ENCODE results near the gene PCYOX1L. TPM values are rescaled to one million over a fixed set of nuclear protein-coding genes. Genes with fewer than 3 reads are reported as not detected.

Gene PCYOX1L
- polyA plus RNA-seq, 3 donors from 2014 or later: 3.7 to 8.7 (median 6.8) TPM

- no peak for DNase-seq
- H3K4me3 Mint-ChIP-seq: no peak overlapping the region
- no peaks in the 10 kb centered on the region for H3K27me3 Mint-ChIP-seq (ENCODE audit: low read depth in 3 of 3)
- no peak overlapping the region for H3K27ac Mint-ChIP-seq
- peaks cover 2 to 3% of the 10 kb centered on the region in 2 donors for H3K4me1 Mint-ChIP-seq
- peaks cover 3 to 11% (median 3%) of the 10 kb centered on the region in 3 donors for H3K36me3 Mint-ChIP-seq
- no peaks in the 10 kb centered on the region for H3K9me3 Mint-ChIP-seq
Measured at GRCh38 chr5:149365418-149365817, 7.6 kb downstream of the PCYOX1L start.

GRCh38 chr5:149366169-149366729, 8.4 kb downstream of the PCYOX1L start:
- no peak overlapping the region for H3K27ac Mint-ChIP-seq
- no peak for DNase-seq
- H3K9me3 Mint-ChIP-seq: no peaks in the 10 kb centered on the region
- H3K4me3 Mint-ChIP-seq: no peak overlapping the region
- H3K36me3 Mint-ChIP-seq: peaks cover 3 to 11% (median 3%) of the 10 kb centered on the region in 3 donors
- peaks cover 0 to 1% of the 10 kb centered on the region in 2 donors for H3K4me1 Mint-ChIP-seq
- no peaks in the 10 kb centered on the region for H3K27me3 Mint-ChIP-seq (ENCODE audit: low read depth in 3 of 3)

GRCh38 chr5:149367249-149367971, 9.6 kb downstream of the PCYOX1L start:
- H3K36me3 Mint-ChIP-seq: peaks cover 3 to 11% (median 3%) of the 10 kb centered on the region in 3 donors
- H3K4me1 Mint-ChIP-seq: peaks cover 0 to 1% of the 10 kb centered on the region in 2 donors
- no peak overlapping the region for H3K4me3 Mint-ChIP-seq
- no peak overlapping the region for H3K27ac Mint-ChIP-seq
- no peaks in the 10 kb centered on the region for H3K9me3 Mint-ChIP-seq
- H3K27me3 Mint-ChIP-seq (ENCODE audit: low read depth in 3 of 3): peaks cover 0 to 2% (median 0%) of the 10 kb centered on the region in 3 donors
- peak; percentile 23 to 39 (median 24) for DNase-seq

GRCh38 chr5:149367972-149368645, 10.3 kb downstream of the PCYOX1L start:
- no peak overlapping the region for H3K4me3 Mint-ChIP-seq
- no peak for DNase-seq
- no peak overlapping the region for H3K27ac Mint-ChIP-seq
- H3K27me3 Mint-ChIP-seq (ENCODE audit: low read depth in 3 of 3): peaks cover 0 to 2% (median 0%) of the 10 kb centered on the region in 3 donors
- no peaks in the 10 kb centered on the region for H3K9me3 Mint-ChIP-seq
- peaks cover 3 to 11% (median 3%) of the 10 kb centered on the region in 3 donors for H3K36me3 Mint-ChIP-seq
- peaks cover 0 to 1% of the 10 kb centered on the region in 2 donors for H3K4me1 Mint-ChIP-seq

GRCh38 chr5:149370878-149371277, 13.0 kb downstream of the PCYOX1L start:
- H3K4me1 Mint-ChIP-seq: peaks cover 0 to 1% of the 10 kb centered on the region in 2 donors
- DNase-seq: no peak
- H3K9me3 Mint-ChIP-seq: no peaks in the 10 kb centered on the region
- peaks cover 0 to 2% (median 0%) of the 10 kb centered on the region in 3 donors for H3K27me3 Mint-ChIP-seq (ENCODE audit: low read depth in 3 of 3)
- H3K4me3 Mint-ChIP-seq: no peak overlapping the region
- no peak overlapping the region for H3K27ac Mint-ChIP-seq
- H3K36me3 Mint-ChIP-seq: peaks cover 0 to 4% (median 0%) of the 10 kb centered on the region in 3 donors

- no peak overlapping the region for H3K27ac Mint-ChIP-seq
- peaks cover 0 to 4% (median 0%) of the 10 kb centered on the region in 3 donors for H3K36me3 Mint-ChIP-seq
- H3K9me3 Mint-ChIP-seq: no peaks in the 10 kb centered on the region
- H3K4me3 Mint-ChIP-seq: no peak overlapping the region
- DNase-seq: peak; percentile 49 to 60 (median 56)
- H3K4me1 Mint-ChIP-seq: peaks cover 0 to 1% of the 10 kb centered on the region in 2 donors
- H3K27me3 Mint-ChIP-seq (ENCODE audit: low read depth in 3 of 3): peaks cover 0 to 2% (median 2%) of the 10 kb centered on the region in 3 donors
Measured at GRCh38 chr5:149371296-149371962, 13.6 kb downstream of the PCYOX1L start.

GRCh38 chr5:149372076-149372795, 14.4 kb downstream of the PCYOX1L start:
- peaks cover 0 to 2% (median 2%) of the 10 kb centered on the region in 3 donors for H3K27me3 Mint-ChIP-seq (ENCODE audit: low read depth in 3 of 3)
- H3K4me3 Mint-ChIP-seq: no peak overlapping the region
- peaks cover 0 to 4% (median 0%) of the 10 kb centered on the region in 3 donors for H3K36me3 Mint-ChIP-seq
- H3K9me3 Mint-ChIP-seq: no peaks in the 10 kb centered on the region
- H3K27ac Mint-ChIP-seq: no peak overlapping the region
- no peak for DNase-seq
- peaks cover 0 to 1% of the 10 kb centered on the region in 2 donors for H3K4me1 Mint-ChIP-seq

- no peak overlapping the region for H3K4me3 Mint-ChIP-seq
Measured at GRCh38 chr5:149372932-149373331, 15.1 kb downstream of the PCYOX1L start.

GRCh38 chr5:149374303-149374702, 16.5 kb downstream of the PCYOX1L start:
- no peak for DNase-seq
- Mint-ChIP-seq H3K27ac (peak overlapping the region in 1 of 6 donors; percentile 58), H3K36me3 (no peaks in the 10 kb centered on the region), H3K4me3 (no peak overlapping the region), H3K9me3 (no peaks in the 10 kb centered on the region), H3K27me3 (ENCODE audit: low read depth in 3 of 3) (peaks cover 0 to 2% (median 2%) of the 10 kb centered on the region in 3 donors), H3K4me1 (no peaks in the 10 kb centered on the region)

More at GRCh38 chr5:149372932-149373331, 15.1 kb downstream of the PCYOX1L start:
- no peaks in the 10 kb centered on the region for H3K9me3 Mint-ChIP-seq
- peaks cover 0 to 1% of the 10 kb centered on the region in 2 donors for H3K4me1 Mint-ChIP-seq
- H3K27ac Mint-ChIP-seq: no peak overlapping the region
- peaks cover 0 to 4% (median 0%) of the 10 kb centered on the region in 3 donors for H3K36me3 Mint-ChIP-seq
- DNase-seq: no peak
- H3K27me3 Mint-ChIP-seq (ENCODE audit: low read depth in 3 of 3): peaks cover 0 to 2% (median 2%) of the 10 kb centered on the region in 3 donors

GRCh38 chr5:149374801-149375200, 17.0 kb downstream of the PCYOX1L start:
- Mint-ChIP-seq H3K36me3 (no peaks in the 10 kb centered on the region), H3K9me3 (no peaks in the 10 kb centered on the region), H3K27me3 (ENCODE audit: low read depth in 3 of 3) (peaks cover 0 to 2% (median 2%) of the 10 kb centered on the region in 3 donors), H3K4me1 (no peaks in the 10 kb centered on the region), H3K27ac (no peak overlapping the region), H3K4me3 (no peak overlapping the region)
- no peak for DNase-seq

- Mint-ChIP-seq H3K36me3 (no peaks in the 10 kb centered on the region), H3K27me3 (ENCODE audit: low read depth in 3 of 3) (peaks cover 0 to 2% (median 2%) of the 10 kb centered on the region in 3 donors), H3K9me3 (no peaks in the 10 kb centered on the region), H3K4me3 (no peak overlapping the region), H3K4me1 (no peaks in the 10 kb centered on the region), H3K27ac (no peak overlapping the region)
- DNase-seq: no peak
Measured at GRCh38 chr5:149375434-149375833, 17.6 kb downstream of the PCYOX1L start.

GRCh38 chr5:149376104-149376503, 18.3 kb downstream of the PCYOX1L start:
- H3K4me3 Mint-ChIP-seq: no peak overlapping the region
- H3K27me3 Mint-ChIP-seq (ENCODE audit: low read depth in 3 of 3): peaks cover 0 to 2% (median 2%) of the 10 kb centered on the region in 3 donors
- H3K9me3 Mint-ChIP-seq: no peaks in the 10 kb centered on the region
- no peaks in the 10 kb centered on the region for H3K4me1 Mint-ChIP-seq
- H3K27ac Mint-ChIP-seq: no peak overlapping the region
- H3K36me3 Mint-ChIP-seq: no peaks in the 10 kb centered on the region
- no peak for DNase-seq

Data from immature natural killer cell (primary cell).